Mesendoderm (in vitro differentiated cells): Measurements from ENCODE around the gene DHX35.

ENCODE experiments used
- DNase-seq: peaks from one replicate; pipeline ENCODE4 v3.0.0; 2013
- H2AK5ac ChIP-seq: 2 replicates; pipeline ENCODE4 v1.6.1; 2013; ENCODE audit warnings: low read length, inconsistent platforms
- H2BK120ac ChIP-seq: 2 replicates; pipeline ENCODE4 v1.6.1; 2013; ENCODE audit warnings: low read depth, mild to moderate bottlenecking, low read length, moderate library complexity, mixed read lengths
- H2BK15ac ChIP-seq: replicated peaks from 2 replicates; pipeline ENCODE4 v1.6.1; 2013; ENCODE audit warnings: low read depth, mild to moderate bottlenecking, moderate library complexity
- H2BK5ac ChIP-seq: 2 replicates; pipeline ENCODE4 v1.6.1; 2013; ENCODE audit warnings: low read length, inconsistent platforms
- H3K18ac ChIP-seq: 2 replicates; pipeline ENCODE4 v1.6.1; 2013; ENCODE audit warnings: mild to moderate bottlenecking, low read length, mixed read lengths
- H3K23ac ChIP-seq: one replicate; pipeline ENCODE4 v1.6.1; 2013; ENCODE audit warnings: low read length
- H3K27ac ChIP-seq: 2 replicates; pipeline ENCODE4 v1.5.1; 2013; ENCODE audit warnings: low read depth, mild to moderate bottlenecking, inconsistent platforms, low read length, moderate library complexity
- H3K27me3 ChIP-seq: 2 replicates; pipeline ENCODE4 v1.6.1; 2013; ENCODE audit warnings: low read length, control low read depth, mild to moderate bottlenecking, inconsistent platforms; ENCODE audit not compliant: insufficient read depth, poor library complexity
- H3K36me3 ChIP-seq: 2 replicates; pipeline ENCODE4 v1.6.1; 2013; ENCODE audit warnings: low read length, inconsistent platforms; ENCODE audit not compliant: control insufficient read depth, insufficient read depth
- H3K4ac ChIP-seq: one replicate; pipeline ENCODE4 v1.6.1; 2013; ENCODE audit warnings: low read depth, mild to moderate bottlenecking, low read length, moderate library complexity
- H3K4me1 ChIP-seq: 2 replicates; pipeline ENCODE4 v1.6.1; 2013; ENCODE audit warnings: low read depth, low read length, inconsistent platforms; ENCODE audit not compliant: control insufficient read depth
- H3K4me2 ChIP-seq: 2 replicates; pipeline ENCODE4 v1.6.1; 2013; ENCODE audit warnings: low read length
- H3K4me3 ChIP-seq: 2 replicates; pipeline ENCODE4 v1.5.1; 2013; ENCODE audit warnings: mild to moderate bottlenecking, low read length
- H3K56ac ChIP-seq: one replicate; pipeline ENCODE4 v1.6.1; 2013; ENCODE audit warnings: low read length
- H3K79me1 ChIP-seq: 2 replicates; pipeline ENCODE4 v1.6.1; 2013; ENCODE audit warnings: low read length, inconsistent platforms
- H3K79me2 ChIP-seq: 2 replicates; pipeline ENCODE4 v1.6.1; 2013; ENCODE audit warnings: mild to moderate bottlenecking, low read length; ENCODE audit not compliant: control insufficient read depth, insufficient read depth
- H3K9ac ChIP-seq: 2 replicates; pipeline ENCODE4 v1.6.1; 2013; ENCODE audit warnings: low read length, inconsistent platforms
- H4K5ac ChIP-seq: one replicate; pipeline ENCODE4 v1.6.1; 2013; ENCODE audit warnings: low read length
- H4K8ac ChIP-seq: one replicate; pipeline ENCODE4 v1.6.1; 2013; ENCODE audit warnings: low read depth, mild to moderate bottlenecking, control low read depth, low read length, moderate library complexity
- WGBS: extraction: QIAGEN DNeasy Blood & Tissue Kit; methylation state at CpG from one replicate; pipeline ENCODE4 v1.1.7; 2013; ENCODE audit warnings: low lambda C conversion rate, missing lambda C conversion rate; ENCODE audit not compliant: insufficient coverage; ENCODE audit errors: extremely low coverage; 5-methylcytosine and 5-hydroxymethylcytosine counted together

DHX35 gene

DNA sequence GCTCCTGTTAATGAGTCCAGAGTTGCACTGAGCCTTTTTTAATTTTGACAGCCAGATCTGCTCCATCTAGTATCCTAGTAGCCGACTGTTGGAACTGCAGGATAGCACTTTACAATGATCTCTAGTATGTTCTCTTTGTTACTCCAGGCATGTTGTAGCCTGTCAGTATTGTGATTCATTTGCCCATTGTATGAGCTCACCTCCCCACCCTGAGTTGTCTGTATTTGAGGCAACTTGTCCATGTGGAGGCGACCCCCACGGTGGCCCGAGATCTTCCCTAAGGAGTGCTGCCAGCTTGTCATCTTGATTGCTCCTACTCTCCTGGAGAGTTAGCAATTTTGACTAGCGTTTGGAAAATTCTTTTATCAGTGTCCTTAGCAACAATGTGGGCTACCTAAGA lies 67.2 kb downstream of the DHX35 start:
- H3K4me2 ChIP-seq: no peak overlapping the region
- H4K5ac ChIP-seq: no peak overlapping the region
- peak; percentile 31 for DNase-seq
- no peaks in the 10 kb centered on the region for H3K79me2 ChIP-seq
- no peak overlapping the region for H2AK5ac ChIP-seq
- H2BK120ac ChIP-seq: no peak overlapping the region
- H2BK15ac ChIP-seq: no peak overlapping the region
- no peak overlapping the region for H3K4ac ChIP-seq
- H3K18ac ChIP-seq: no peak overlapping the region
- no peaks in the 10 kb centered on the region for H3K27me3 ChIP-seq
- H3K4me1 ChIP-seq: no peaks in the 10 kb centered on the region
- no peak overlapping the region for H4K8ac ChIP-seq
- no peak overlapping the region for H3K27ac ChIP-seq
- H3K36me3 ChIP-seq: peaks cover 5% of the 10 kb centered on the region
- no peaks in the 10 kb centered on the region for H3K79me1 ChIP-seq
- H2BK5ac ChIP-seq: no peak overlapping the region
- H3K4me3 ChIP-seq: no peak overlapping the region
- H3K23ac ChIP-seq: no peak overlapping the region
- WGBS: no CpG with 5 or more reads among the region's 5 CpGs
- no peak overlapping the region for H3K56ac ChIP-seq
- H3K9ac ChIP-seq: no peak overlapping the region

GRCh38 chr20:39032997-39033396 lies 70.9 kb downstream of the DHX35 start:
- WGBS: no CpG with 5 or more reads among the region's 3 CpGs
- no peaks in the 10 kb centered on the region for H3K79me2 ChIP-seq
- peaks cover 11% of the 10 kb centered on the region for H3K36me3 ChIP-seq
- H3K4me2 ChIP-seq: no peak overlapping the region
- no peak overlapping the region for H2BK15ac ChIP-seq
- H3K27me3 ChIP-seq: no peaks in the 10 kb centered on the region
- H3K23ac ChIP-seq: no peak overlapping the region
- no peak overlapping the region for H2AK5ac ChIP-seq
- H3K4me1 ChIP-seq: no peaks in the 10 kb centered on the region
- H3K9ac ChIP-seq: no peak overlapping the region
- no peak overlapping the region for H4K8ac ChIP-seq
- no peak overlapping the region for H3K56ac ChIP-seq
- H3K18ac ChIP-seq: no peak overlapping the region
- H2BK120ac ChIP-seq: no peak overlapping the region
- H2BK5ac ChIP-seq: no peak overlapping the region
- no peak overlapping the region for H3K27ac ChIP-seq
- H3K4me3 ChIP-seq: no peak overlapping the region
- H3K4ac ChIP-seq: no peak overlapping the region
- no peak for DNase-seq
- no peaks in the 10 kb centered on the region for H3K79me1 ChIP-seq
- no peak overlapping the region for H4K5ac ChIP-seq

GRCh38 chr20:39036011-39036410 lies 73.9 kb downstream of the DHX35 start:
- H3K79me2 ChIP-seq: no peaks in the 10 kb centered on the region
- no peaks in the 10 kb centered on the region for H3K79me1 ChIP-seq
- H3K23ac ChIP-seq: no peak overlapping the region
- no peak overlapping the region for H3K4ac ChIP-seq
- no peak overlapping the region for H3K4me2 ChIP-seq
- no peak overlapping the region for H3K56ac ChIP-seq
- no peak overlapping the region for H4K5ac ChIP-seq
- peaks cover 20% of the 10 kb centered on the region for H3K36me3 ChIP-seq
- H3K18ac ChIP-seq: no peak overlapping the region
- no peak overlapping the region for H2AK5ac ChIP-seq
- no peaks in the 10 kb centered on the region for H3K4me1 ChIP-seq
- no peaks in the 10 kb centered on the region for H3K27me3 ChIP-seq
- no peak overlapping the region for H3K27ac ChIP-seq
- no peak overlapping the region for H3K9ac ChIP-seq
- no CpG with 5 or more reads among the region's 1 CpG for WGBS
- no peak overlapping the region for H4K8ac ChIP-seq
- no peak overlapping the region for H2BK5ac ChIP-seq
- H2BK15ac ChIP-seq: no peak overlapping the region
- no peak overlapping the region for H2BK120ac ChIP-seq
- DNase-seq: no peak
- H3K4me3 ChIP-seq: no peak overlapping the region

DNA sequence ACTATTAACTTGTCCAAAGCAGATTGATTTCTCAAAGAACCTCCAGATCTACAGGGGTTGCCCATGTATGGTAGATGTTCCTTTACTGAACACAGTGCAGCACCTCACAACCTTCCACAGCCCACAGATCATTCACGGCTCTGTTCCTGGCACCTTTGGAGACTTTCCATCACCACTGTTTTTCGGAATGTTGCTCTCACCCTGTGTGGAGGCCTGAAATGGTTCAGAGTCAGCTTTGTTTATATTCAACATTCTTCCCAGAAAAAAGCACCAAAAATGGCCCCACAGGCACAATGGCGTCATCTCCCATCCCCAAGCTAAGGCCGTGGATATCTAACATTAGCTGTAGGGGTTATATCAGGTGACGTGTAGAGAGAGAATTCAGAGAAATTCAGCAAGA lies 74.7 kb downstream of the DHX35 start:
- Histone ChIP-seq H3K4me3 (no peak overlapping the region), H3K23ac (no peak overlapping the region), H3K4ac (no peak overlapping the region), H4K5ac (no peak overlapping the region), H3K36me3 (peaks cover 18% of the 10 kb centered on the region), H3K9ac (no peak overlapping the region), H2AK5ac (no peak overlapping the region), H3K4me2 (no peak overlapping the region), H2BK120ac (no peak overlapping the region), H2BK5ac (no peak overlapping the region), H3K27me3 (no peaks in the 10 kb centered on the region), H3K79me1 (no peaks in the 10 kb centered on the region), H4K8ac (no peak overlapping the region), H3K4me1 (no peaks in the 10 kb centered on the region), H3K79me2 (no peaks in the 10 kb centered on the region), H2BK15ac (no peak overlapping the region), H3K18ac (no peak overlapping the region), H3K56ac (no peak overlapping the region), H3K27ac (no peak overlapping the region)
- WGBS: no CpG with 5 or more reads among the region's 5 CpGs
- DNase-seq: no peak

DNA sequence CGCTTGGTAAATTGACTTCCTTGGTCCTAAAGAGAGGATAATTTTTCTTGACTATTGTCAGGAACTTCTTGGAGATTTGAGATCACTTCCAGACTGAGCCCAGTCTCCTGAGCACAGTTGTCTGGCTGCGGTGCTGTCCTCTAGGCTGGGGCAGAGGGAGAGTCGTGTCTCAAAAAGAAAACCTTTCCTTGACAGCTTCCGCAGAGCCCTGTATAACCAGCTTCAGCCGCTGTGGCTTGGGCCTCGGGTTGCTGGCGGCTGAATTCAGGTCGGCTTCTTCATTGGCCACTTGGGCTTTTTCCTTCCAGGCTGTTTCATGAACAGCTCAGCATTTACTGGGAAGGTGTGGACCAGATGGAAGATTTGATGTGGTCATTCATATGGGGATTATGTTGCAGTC lies 75.9 kb downstream of the DHX35 start:
- H3K56ac ChIP-seq: no peak overlapping the region
- no peak overlapping the region for H2AK5ac ChIP-seq

GRCh38 chr20:39038495-39038894 lies 76.4 kb downstream of the DHX35 start:
- Histone ChIP-seq H3K4ac (no peak overlapping the region), H3K18ac (no peak overlapping the region), H3K27me3 (no peaks in the 10 kb centered on the region), H3K4me3 (no peak overlapping the region), H3K56ac (no peak overlapping the region), H3K79me1 (no peaks in the 10 kb centered on the region), H2BK120ac (no peak overlapping the region), H2AK5ac (no peak overlapping the region), H3K79me2 (no peaks in the 10 kb centered on the region), H3K23ac (no peak overlapping the region), H2BK5ac (no peak overlapping the region), H4K8ac (no peak overlapping the region), H3K4me1 (no peaks in the 10 kb centered on the region), H3K9ac (no peak overlapping the region), H2BK15ac (no peak overlapping the region), H3K27ac (no peak overlapping the region), H3K36me3 (peaks cover 18% of the 10 kb centered on the region), H3K4me2 (no peak overlapping the region), H4K5ac (no peak overlapping the region)
- no peak for DNase-seq
- no CpG with 5 or more reads among the region's 6 CpGs for WGBS

More for the DNA sequence above, 75.9 kb downstream of the DHX35 start:
- Histone ChIP-seq H2BK15ac (no peak overlapping the region), H3K18ac (no peak overlapping the region), H3K4me3 (no peak overlapping the region), H4K8ac (no peak overlapping the region), H3K4ac (no peak overlapping the region), H3K4me2 (no peak overlapping the region), H3K27me3 (no peaks in the 10 kb centered on the region), H4K5ac (no peak overlapping the region), H2BK120ac (no peak overlapping the region), H3K23ac (no peak overlapping the region), H3K27ac (no peak overlapping the region), H3K4me1 (no peaks in the 10 kb centered on the region), H2BK5ac (no peak overlapping the region), H3K36me3 (peaks cover 18% of the 10 kb centered on the region), H3K79me2 (no peaks in the 10 kb centered on the region), H3K79me1 (no peaks in the 10 kb centered on the region), H3K9ac (no peak overlapping the region)
- DNase-seq: no peak
- no CpG with 5 or more reads among the region's 8 CpGs for WGBS
